Vagina (tissue), 2 donors: Measurements from ENCODE around the gene HRH1.

Source experiments
- CTCF ChIP-seq, 3 experiments: fragments of 450-650 bp in 2 of 3; fragments of 200-600 bp in 1 of 3; sonication (generic) in 1 of 3; IDR thresholded peaks; one replicate each; pipeline ENCODE4 v1.5.1; 2017 to 2019; ENCODE audit warnings: antibody characterized with exemption in 3 of 3, mild to moderate bottlenecking in 2 of 3, moderate library complexity in 2 of 3
- POLR2A ChIP-seq, 2 donors: fragments of 450-650 bp; IDR thresholded peaks; one replicate each; pipeline ENCODE4 v1.6.1; 2017; ENCODE audit warnings: antibody characterized with exemption in 2 of 2, mild to moderate bottlenecking in 2 of 2, moderate library complexity in 2 of 2

DNA sequence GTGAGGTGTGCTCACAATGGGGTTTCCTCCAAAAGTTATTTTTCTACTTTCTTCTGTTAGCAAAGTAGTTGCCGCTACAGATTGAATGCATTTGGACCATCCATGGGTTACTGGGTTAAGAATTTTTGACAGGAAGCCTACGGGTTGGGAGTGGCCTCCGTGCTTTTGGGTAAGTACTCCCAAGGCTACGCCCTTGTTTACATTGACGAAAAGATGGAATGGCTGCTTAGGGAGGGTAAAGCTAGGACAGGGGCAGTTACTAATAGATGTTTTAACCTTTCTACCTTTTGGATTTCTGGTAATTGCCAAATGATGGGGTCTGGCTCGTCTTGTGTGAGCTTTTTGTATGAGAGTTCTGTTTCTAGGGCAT is 97.5 kb downstream of the HRH1 start:
- TF ChIP-seq CTCF (IDR thresholded peaks at IDR 0.05) (no peak), POLR2A (IDR thresholded peaks at IDR 0.05) (no peak)
